HUES48 (cell line): ENCODE results near the gene ABCG4.

Experiments used
- H3K27ac ChIP-seq: one replicate; pipeline ENCODE4 v1.7.0; 2013; ENCODE audit warnings: low read depth, low read length, inconsistent platforms
- H3K27me3 ChIP-seq: 2 replicates; pipeline ENCODE4 v1.6.1; 2013; ENCODE audit warnings: mild to moderate bottlenecking, low read length; ENCODE audit not compliant: control insufficient read depth, insufficient read depth
- H3K36me3 ChIP-seq: 2 replicates; pipeline ENCODE4 v1.6.1; 2013; ENCODE audit warnings: low read length; ENCODE audit not compliant: control insufficient read depth, insufficient read depth
- H3K4me1 ChIP-seq: 2 replicates; pipeline ENCODE4 v1.6.1; 2013; ENCODE audit warnings: mild to moderate bottlenecking, low read length; ENCODE audit not compliant: control insufficient read depth, insufficient read depth
- H3K4me3 ChIP-seq: 2 replicates; pipeline ENCODE4 v1.5.1; 2013; ENCODE audit warnings: mild to moderate bottlenecking, low read depth, low read length
- H3K9ac ChIP-seq: 2 replicates; pipeline ENCODE4 v1.6.1; 2013; ENCODE audit warnings: mild to moderate bottlenecking, low read depth, low read length, moderate library complexity
- H3K9me3 ChIP-seq: 2 replicates; pipeline ENCODE4 v1.6.1; 2013; ENCODE audit warnings: low read length; ENCODE audit not compliant: control insufficient read depth, insufficient read depth

Gene ABCG4

DNA sequence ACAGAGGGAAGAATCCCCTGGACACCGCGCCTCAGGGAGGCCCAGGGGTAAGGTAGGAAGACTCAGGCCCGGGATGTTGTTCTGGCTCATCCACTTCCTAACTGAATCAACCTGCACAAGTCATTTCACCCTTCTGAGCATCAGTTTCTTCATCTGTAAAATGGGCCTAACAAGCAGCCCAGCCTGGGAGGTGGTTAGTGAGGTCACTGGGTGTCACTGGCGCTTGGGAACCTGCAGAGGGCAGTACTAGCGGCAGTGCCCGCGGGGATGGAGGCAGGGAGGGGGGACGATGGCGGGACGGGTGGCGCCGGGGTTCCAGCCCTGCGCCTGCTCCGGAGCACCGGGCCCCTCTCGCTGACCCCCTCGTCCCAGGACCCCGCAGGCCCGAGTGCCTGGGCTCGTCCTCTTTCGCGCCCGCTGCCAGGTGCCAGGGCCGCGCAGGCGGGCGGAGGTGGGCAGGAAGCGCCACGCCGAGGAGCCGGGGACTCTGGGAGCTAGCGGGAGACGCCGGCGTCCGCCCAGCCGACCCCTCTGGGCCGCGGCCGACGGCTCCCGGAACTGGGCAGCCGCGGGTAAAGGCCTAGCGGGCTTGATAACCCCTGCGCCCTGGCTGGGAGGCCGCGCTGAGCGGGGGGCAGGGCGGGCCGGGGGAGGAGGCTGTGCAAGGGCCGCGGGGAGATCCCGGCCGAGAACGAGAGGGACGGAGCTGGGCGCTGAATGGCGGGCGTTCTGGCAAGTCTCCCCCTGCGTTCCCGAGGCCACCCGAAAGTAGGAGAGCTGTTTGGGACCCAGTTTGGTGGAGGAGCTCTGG is 19.8 kb downstream of the ABCG4 start, which contains the start of gene NLRX1:
NLRX1 (plus strand) TSS at position 255 of the 811 bp plus-strand sequence. CDS start 2,679 bp downstream, outside the sequence.
- Histone ChIP-seq H3K9me3 (no peaks in the 10 kb centered on the region), H3K9ac (peak within 1 kb of the TSS; percentile 81), H3K4me1 (no peaks in the 10 kb centered on the region), H3K27me3 (no peaks in the 10 kb centered on the region), H3K4me3 (peak within 1 kb of the TSS; percentile 70), H3K36me3 (no peaks in the 10 kb centered on the region), H3K27ac (peak within 1 kb of the TSS; percentile 92)

DNA sequence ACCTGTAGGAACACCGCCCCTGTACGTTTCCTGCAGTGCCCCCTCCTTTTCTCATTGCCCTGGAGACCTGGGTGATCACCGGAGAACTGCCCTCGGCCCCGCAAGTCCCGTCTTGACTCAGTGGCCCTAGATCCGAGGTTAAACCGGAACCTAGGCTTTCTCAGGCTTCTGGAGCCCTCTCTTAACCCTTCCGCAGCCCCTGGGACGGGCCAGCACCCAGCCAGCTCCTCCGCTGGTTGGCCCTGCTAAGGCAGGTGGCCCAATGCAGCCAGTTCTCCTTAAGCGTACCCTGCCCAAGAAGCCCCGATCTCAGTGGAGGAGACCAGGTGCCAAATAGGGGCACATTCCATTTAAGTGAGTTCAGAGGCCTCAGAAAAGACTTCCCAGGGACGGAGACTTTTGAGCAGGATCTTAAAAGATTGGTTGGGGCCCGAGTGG is 20.4 kb downstream of the ABCG4 start:
- Histone ChIP-seq H3K9ac (peak overlapping the region; percentile 81), H3K4me1 (no peaks in the 10 kb centered on the region), H3K27ac (peak overlapping the region; percentile 92), H3K27me3 (no peaks in the 10 kb centered on the region), H3K36me3 (0 out of 2 replicates have a peak, but pooled peaks cover 1% of the 10 kb centered on the region), H3K4me3 (peak overlapping the region; percentile 70), H3K9me3 (no peaks in the 10 kb centered on the region)

DNA sequence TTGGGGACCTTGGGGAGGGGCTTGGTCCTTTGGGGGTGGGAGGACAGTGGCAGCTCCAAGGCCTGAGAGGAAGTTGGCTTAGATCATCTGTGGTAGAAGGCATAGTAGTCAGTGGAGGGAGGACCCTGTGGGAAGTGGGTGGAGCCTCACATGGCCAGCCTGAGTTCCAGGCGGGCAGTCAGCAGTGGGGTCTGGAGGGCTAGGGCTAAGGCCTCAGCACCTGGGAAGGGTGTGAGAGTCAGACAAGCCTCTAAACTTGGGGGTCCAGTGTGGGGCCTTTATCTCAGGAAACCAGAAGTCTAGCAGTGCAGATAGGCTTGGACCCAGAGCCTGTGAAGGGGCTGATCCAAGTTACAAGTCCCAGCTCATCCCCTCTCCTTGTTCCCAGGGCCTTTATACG is 23.7 kb downstream of the ABCG4 start:
- Histone ChIP-seq H3K4me3 (no peak overlapping the region), H3K4me1 (no peaks in the 10 kb centered on the region), H3K9ac (no peak overlapping the region), H3K36me3 (peaks cover 14% of the 10 kb centered on the region), H3K27ac (no peak overlapping the region), H3K27me3 (no peaks in the 10 kb centered on the region), H3K9me3 (no peaks in the 10 kb centered on the region)

DNA sequence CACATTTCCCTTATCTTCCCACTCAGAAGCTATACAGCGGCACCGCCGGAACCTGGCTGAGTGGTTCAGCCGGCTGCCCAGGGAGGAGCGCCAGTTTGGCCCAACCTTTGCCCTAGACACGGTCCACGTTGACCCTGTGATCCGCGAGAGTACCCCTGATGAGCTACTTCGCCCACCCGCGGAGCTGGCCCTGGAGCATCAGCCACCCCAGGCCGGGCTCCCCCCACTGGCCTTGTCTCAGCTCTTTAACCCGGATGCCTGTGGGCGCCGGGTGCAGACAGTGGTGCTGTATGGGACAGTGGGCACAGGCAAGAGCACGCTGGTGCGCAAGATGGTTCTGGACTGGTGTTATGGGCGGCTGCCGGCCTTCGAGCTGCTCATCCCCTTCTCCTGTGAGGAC is 24.6 kb downstream of the ABCG4 start:
- Histone ChIP-seq H3K9me3 (no peaks in the 10 kb centered on the region), H3K4me1 (no peaks in the 10 kb centered on the region), H3K4me3 (no peak overlapping the region), H3K27me3 (no peaks in the 10 kb centered on the region), H3K27ac (no peak overlapping the region), H3K36me3 (peaks cover 19% of the 10 kb centered on the region), H3K9ac (no peak overlapping the region)

DNA sequence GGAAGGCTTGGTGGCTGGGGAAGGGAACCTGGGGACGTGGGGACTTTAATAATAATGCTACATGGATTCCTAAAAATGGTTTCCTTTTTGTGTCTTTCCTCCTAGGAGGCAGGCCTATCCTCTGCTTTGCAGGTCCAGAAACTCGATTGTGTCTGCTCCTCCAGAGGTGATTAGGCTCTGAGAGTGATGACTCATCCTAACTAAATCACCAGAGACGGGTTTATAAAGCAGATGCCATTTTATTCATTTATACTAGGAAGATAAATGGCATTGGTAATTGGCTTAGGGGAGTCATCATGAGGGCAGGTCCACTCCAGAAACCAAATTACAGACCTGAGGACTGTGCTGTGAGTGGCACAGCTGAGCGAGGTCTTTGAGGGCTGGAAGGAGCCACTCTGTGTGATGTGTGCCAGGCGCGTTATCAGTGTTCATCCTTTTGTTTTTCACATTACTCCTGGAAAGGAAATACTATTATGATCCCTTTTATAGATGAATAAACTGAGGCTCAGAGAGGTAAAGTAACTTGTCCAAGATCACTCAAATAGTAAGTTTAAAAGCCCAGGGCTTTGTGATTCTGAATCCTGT is 26.7 kb downstream of the ABCG4 start:
- Histone ChIP-seq H3K36me3 (peaks cover 19% of the 10 kb centered on the region), H3K4me1 (no peaks in the 10 kb centered on the region), H3K9me3 (no peaks in the 10 kb centered on the region), H3K9ac (no peak overlapping the region), H3K27ac (no peak overlapping the region), H3K27me3 (no peaks in the 10 kb centered on the region), H3K4me3 (no peak overlapping the region)

DNA sequence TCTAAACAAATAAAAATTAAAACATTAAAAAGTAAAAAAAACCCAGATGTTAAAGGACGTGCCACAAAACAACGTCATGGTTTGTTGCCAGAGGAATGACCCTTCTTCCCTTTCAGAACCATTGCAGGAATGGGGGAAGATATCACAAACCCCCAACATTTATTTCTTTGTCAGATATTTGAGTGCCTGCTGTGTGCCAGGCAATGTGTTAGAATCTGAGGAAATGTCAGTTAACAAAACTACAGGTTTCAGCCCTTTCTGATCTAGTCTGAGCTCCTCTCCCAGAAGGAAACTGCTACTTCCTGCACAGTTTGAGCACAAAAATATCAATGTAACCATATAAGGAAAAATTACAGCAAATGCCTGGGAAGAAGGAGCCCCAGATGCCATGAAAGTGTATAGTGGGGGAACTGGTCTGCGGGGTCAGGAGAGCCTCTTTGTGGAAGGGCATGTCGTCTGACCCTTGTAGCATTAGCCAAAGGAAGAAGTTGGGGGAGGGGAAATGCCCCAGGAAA is 29.4 kb downstream of the ABCG4 start:
- Histone ChIP-seq H3K27me3 (no peaks in the 10 kb centered on the region), H3K4me1 (no peaks in the 10 kb centered on the region), H3K36me3 (peaks cover 19% of the 10 kb centered on the region), H3K9me3 (no peaks in the 10 kb centered on the region), H3K4me3 (no peak overlapping the region), H3K27ac (no peak overlapping the region), H3K9ac (no peak overlapping the region)

DNA sequence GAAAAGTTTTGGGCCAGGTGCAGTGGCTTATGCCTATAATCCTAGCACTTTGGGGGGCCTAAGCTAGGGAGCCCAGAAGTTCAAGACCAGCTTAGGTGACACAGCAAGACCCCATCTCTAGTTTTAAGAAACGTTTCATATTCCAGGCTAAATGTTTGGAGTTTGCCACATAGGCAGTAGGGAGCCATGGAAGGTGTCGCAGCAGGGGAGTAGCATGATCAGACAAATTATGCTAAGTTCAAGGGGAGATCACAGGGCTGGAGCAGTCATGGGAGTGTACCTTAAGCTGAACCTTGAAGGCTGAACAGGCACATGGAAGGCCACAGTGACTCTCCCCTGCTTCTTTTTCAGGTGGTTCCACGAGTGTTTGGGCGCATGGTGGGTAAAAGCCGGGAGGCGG is 30.5 kb downstream of the ABCG4 start:
- Histone ChIP-seq H3K27ac (no peak overlapping the region), H3K9ac (no peak overlapping the region), H3K4me3 (no peak overlapping the region), H3K36me3 (peaks cover 17% of the 10 kb centered on the region), H3K4me1 (no peaks in the 10 kb centered on the region), H3K9me3 (no peaks in the 10 kb centered on the region), H3K27me3 (no peaks in the 10 kb centered on the region)

DNA sequence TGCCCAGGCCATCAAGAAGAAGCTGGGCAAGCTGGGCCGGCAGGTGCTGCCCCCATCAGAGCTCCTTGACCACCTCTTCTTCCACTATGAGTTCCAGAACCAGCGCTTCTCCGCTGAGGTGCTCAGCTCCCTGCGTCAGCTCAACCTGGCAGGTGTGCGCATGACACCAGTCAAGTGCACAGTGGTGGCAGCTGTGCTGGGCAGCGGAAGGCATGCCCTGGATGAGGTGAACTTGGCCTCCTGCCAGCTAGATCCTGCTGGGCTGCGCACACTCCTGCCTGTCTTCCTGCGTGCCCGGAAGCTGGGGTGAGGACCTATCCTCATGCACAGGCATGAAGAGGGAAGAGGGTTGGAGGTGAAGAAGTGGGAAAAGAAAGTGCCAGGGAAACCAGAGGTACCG is 31.1 kb downstream of the ABCG4 start:
- peaks cover 11% of the 10 kb centered on the region for H3K36me3 ChIP-seq
- H3K27me3 ChIP-seq, result no peaks in the 10 kb centered on the region
- H3K9ac ChIP-seq, result no peak overlapping the region
- H3K9me3 ChIP-seq, result no peaks in the 10 kb centered on the region
- H3K27ac ChIP-seq, result no peak overlapping the region
- no peak overlapping the region for H3K4me3 ChIP-seq
- H3K4me1 ChIP-seq, result no peaks in the 10 kb centered on the region

DNA sequence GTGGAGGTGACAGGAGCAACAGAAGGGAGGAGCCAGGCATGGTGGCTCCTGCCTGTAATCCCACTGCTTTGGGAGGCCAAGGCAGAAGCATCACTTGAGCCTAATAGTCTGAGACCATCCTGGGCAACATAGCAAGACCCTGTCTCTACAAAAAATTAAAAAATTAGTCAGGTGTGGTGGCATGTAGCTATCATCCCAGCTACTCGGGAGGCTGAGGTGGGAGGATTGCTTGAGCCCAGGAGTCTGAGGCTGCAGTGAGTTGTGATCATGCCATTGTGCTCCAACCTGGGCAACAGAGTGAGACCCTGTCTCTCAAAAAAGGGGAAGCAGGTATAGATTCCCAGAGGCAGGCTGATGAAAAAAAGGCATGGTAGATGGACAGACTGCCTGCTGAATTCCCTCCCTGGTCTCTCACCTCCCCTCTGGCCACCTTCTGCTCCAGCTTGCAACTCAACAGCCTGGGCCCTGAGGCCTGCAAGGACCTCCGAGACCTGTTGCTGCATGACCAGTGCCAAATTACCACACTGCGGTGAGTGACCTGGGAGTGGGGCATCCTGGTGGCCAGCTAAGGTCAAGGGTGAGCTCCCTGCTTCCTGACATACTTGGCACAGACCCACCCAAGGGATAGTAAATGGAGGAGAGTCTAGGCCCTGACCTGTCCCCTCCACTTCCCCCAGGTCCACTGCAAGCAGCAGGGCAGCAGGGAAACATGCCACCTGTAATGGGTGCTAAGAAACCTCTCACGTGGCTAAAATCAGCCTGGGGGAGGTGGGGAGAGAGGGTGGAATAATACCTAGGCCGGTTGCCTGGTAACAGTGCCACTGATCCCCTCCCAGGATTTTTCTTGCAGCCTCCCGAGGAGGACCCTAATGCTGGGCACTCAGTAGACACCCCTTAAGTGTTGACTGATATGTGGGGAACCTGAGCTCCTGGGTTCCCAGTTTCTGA is 32.2 kb downstream of the ABCG4 start:
- peaks cover 6% of the 10 kb centered on the region; the same call in 1 of the 2 replicates for H3K36me3 ChIP-seq
- no peak overlapping the region for H3K9ac ChIP-seq
- H3K9me3 ChIP-seq, result no peaks in the 10 kb centered on the region
- H3K27me3 ChIP-seq, result no peaks in the 10 kb centered on the region
- no peak overlapping the region for H3K4me3 ChIP-seq
- no peaks in the 10 kb centered on the region for H3K4me1 ChIP-seq
- H3K27ac ChIP-seq, result no peak overlapping the region

DNA sequence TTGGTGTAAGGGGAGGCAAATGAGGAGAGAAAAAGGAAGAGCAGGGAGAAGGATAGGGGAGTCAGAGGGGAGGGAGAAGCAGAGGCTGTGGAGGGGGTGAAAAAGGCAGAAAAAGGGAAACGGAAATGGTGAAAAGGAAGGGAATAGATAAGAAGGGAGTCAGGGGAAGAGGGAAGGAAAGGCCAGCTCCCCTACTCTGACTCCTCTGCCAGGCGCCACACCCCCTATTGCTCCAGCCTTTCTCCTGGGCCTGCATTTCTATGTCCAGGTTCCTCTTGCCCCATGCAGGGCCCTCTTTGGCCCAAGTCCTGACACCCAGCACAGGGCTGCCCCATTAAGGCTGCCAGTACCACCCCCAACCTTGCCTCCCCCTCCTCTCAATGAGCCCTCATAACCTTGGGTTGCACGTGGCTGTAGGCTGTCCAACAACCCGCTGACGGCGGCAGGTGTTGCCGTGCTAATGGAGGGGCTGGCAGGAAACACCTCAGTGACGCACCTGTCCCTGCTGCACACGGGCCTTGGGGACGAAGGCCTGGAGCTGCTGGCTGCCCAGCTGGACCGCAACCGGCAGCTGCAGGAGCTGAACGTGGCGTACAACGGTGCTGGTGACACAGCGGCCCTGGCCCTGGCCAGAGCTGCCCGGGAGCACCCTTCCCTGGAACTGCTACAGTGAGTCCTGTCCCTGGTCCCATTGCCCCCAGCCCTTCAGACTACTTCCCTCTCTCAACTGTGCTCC is 33.0 kb downstream of the ABCG4 start:
- no peak overlapping the region for H3K9ac ChIP-seq
- H3K36me3 ChIP-seq, result 0 out of 2 replicates have a peak, but pooled peaks cover 6% of the 10 kb centered on the region
- H3K27ac ChIP-seq, result no peak overlapping the region
- H3K9me3 ChIP-seq, result no peaks in the 10 kb centered on the region
- no peaks in the 10 kb centered on the region for H3K4me1 ChIP-seq
- no peak overlapping the region for H3K4me3 ChIP-seq
- H3K27me3 ChIP-seq, result no peaks in the 10 kb centered on the region
